Mesenchymal stem cell (in vitro differentiated cells and primary cell): ENCODE measurements around the gene ZHX3.

ENCODE experiments used
- DNase-seq: peaks from one replicate; pipeline ENCODE4 v3.0.0-alpha.2; 2013
- H2AFZ ChIP-seq: one replicate; pipeline ENCODE4 v1.6.1; 2013; ENCODE audit warnings: low read depth, mild to moderate bottlenecking, control low read depth, inconsistent platforms, low read length, moderate library complexity
- H2AK5ac ChIP-seq: 2 replicates; pipeline ENCODE4 v1.6.1; 2013; ENCODE audit warnings: low read length, moderate library complexity, mild to moderate bottlenecking, inconsistent platforms; ENCODE audit not compliant: severe bottlenecking
- H2BK120ac ChIP-seq: one replicate; pipeline ENCODE4 v1.6.1; 2013; ENCODE audit warnings: low read depth, mild to moderate bottlenecking, inconsistent platforms, low read length, moderate library complexity
- H2BK12ac ChIP-seq, 2 experiments: one replicate each; pipeline ENCODE4 v1.6.1; 2013; ENCODE audit warnings: inconsistent platforms in 2 of 2, low read length in 2 of 2, mild to moderate bottlenecking in 2 of 2, moderate library complexity in 2 of 2, control low read depth in 1 of 2
- H2BK15ac ChIP-seq: one replicate; pipeline ENCODE4 v1.6.1; 2013; ENCODE audit warnings: mild to moderate bottlenecking, low read depth, inconsistent platforms; ENCODE audit not compliant: poor library complexity, severe bottlenecking
- H2BK5ac ChIP-seq: 2 replicates; pipeline ENCODE4 v1.6.1; 2013; ENCODE audit warnings: low read depth, mild to moderate bottlenecking, low read length, control low read depth, inconsistent platforms; ENCODE audit not compliant: poor library complexity, severe bottlenecking
- H3K14ac ChIP-seq, 2 experiments: one replicate each; pipeline ENCODE4 v1.6.1; 2013; ENCODE audit warnings: inconsistent platforms in 2 of 2, low read length in 2 of 2, control low read depth in 1 of 2, mild to moderate bottlenecking in 1 of 2, moderate library complexity in 1 of 2
- H3K18ac ChIP-seq, 2 experiments: one replicate each; pipeline ENCODE4 v1.6.1; 2013; ENCODE audit warnings: inconsistent platforms in 2 of 2, low read length in 2 of 2, control low read depth in 1 of 2, low read depth in 1 of 2, mild to moderate bottlenecking in 1 of 2
- H3K23ac ChIP-seq, 2 experiments: one replicate each; pipeline ENCODE4 v1.6.1; 2013; ENCODE audit warnings: inconsistent platforms in 2 of 2, low read length in 2 of 2, mild to moderate bottlenecking in 2 of 2, moderate library complexity in 2 of 2, control low read depth in 1 of 2
- H3K27ac ChIP-seq: 2 replicates; pipeline ENCODE4 v1.5.1; 2013; ENCODE audit warnings: mild to moderate bottlenecking, moderate library complexity, low read length, control low read depth, inconsistent platforms; ENCODE audit not compliant: poor library complexity, severe bottlenecking
- H3K27me3 ChIP-seq, 2 experiments: 2 replicates each; pipeline versions ENCODE4 v1.6.1 to v1.7.0; 2013; ENCODE audit warnings: low read length in 2 of 2, mild to moderate bottlenecking in 2 of 2, moderate library complexity in 2 of 2, control low read depth in 1 of 2, inconsistent platforms in 1 of 2; ENCODE audit not compliant: control insufficient read depth in 1 of 2, insufficient read depth in 1 of 2
- H3K36me3 ChIP-seq, 2 experiments: 2 replicates each; pipeline versions ENCODE4 v1.6.1 to v1.7.0; 2013; ENCODE audit warnings: low read length in 2 of 2, control low read depth in 1 of 2, inconsistent platforms in 1 of 2, low read depth in 1 of 2, mild to moderate bottlenecking in 1 of 2; ENCODE audit not compliant: insufficient read depth in 2 of 2, control insufficient read depth in 1 of 2
- H3K4ac ChIP-seq, 2 experiments: one replicate each; pipeline ENCODE4 v1.6.1; 2013; ENCODE audit warnings: inconsistent platforms in 2 of 2, low read length in 2 of 2, mild to moderate bottlenecking in 2 of 2, moderate library complexity in 2 of 2, control low read depth in 1 of 2, low read depth in 1 of 2
- H3K4me1 ChIP-seq: 2 replicates; pipeline ENCODE4 v1.6.1; 2013; ENCODE audit warnings: low read depth, low read length, control low read depth; ENCODE audit not compliant: control insufficient read depth, insufficient read depth
- H3K4me2 ChIP-seq: 2 replicates; pipeline ENCODE4 v1.6.1; 2013; ENCODE audit warnings: low read length, mild to moderate bottlenecking, inconsistent platforms; ENCODE audit not compliant: poor library complexity, severe bottlenecking
- H3K4me3 ChIP-seq, 2 experiments: 2 replicates each; pipeline versions ENCODE4 v1.5.1 to v1.7.0; 2013; ENCODE audit warnings: low read length in 2 of 2, mild to moderate bottlenecking in 2 of 2, control low read depth in 1 of 2, low read depth in 1 of 2; ENCODE audit not compliant: insufficient read depth in 1 of 2
- H3K79me1 ChIP-seq: replicated peaks from 2 replicates; pipeline ENCODE4 v1.6.1; 2013; ENCODE audit warnings: mild to moderate bottlenecking, control low read depth, low read length, inconsistent platforms; ENCODE audit not compliant: poor library complexity, severe bottlenecking
- H3K9ac ChIP-seq: 2 replicates; pipeline ENCODE4 v1.7.0; 2013; ENCODE audit warnings: mild to moderate bottlenecking, low read length, moderate library complexity
- H3K9me3 ChIP-seq: 2 replicates; pipeline ENCODE4 v1.7.0; 2013; ENCODE audit warnings: mild to moderate bottlenecking, low read length; ENCODE audit not compliant: control insufficient read depth
- H4K8ac ChIP-seq: one replicate; pipeline ENCODE4 v1.6.1; 2013; ENCODE audit warnings: inconsistent platforms, mild to moderate bottlenecking, low read length, moderate library complexity
- H4K91ac ChIP-seq: one replicate; pipeline ENCODE4 v1.6.1; 2013; ENCODE audit warnings: mild to moderate bottlenecking, low read length, inconsistent platforms
- WGBS: methylation state at CpG from one replicate; pipeline ENCODE4 v1.1.7; 2013; ENCODE audit warnings: mixed read lengths; 5-methylcytosine and 5-hydroxymethylcytosine counted together

Gene ZHX3

GRCh38 chr20:41138475-41139226 lies 178.9 kb downstream of the ZHX3 start:
- peak overlapping the region; percentile 81 for H3K4me2 ChIP-seq
- peak overlapping the region in 1 of 2 experiments; percentile 75 for H2BK12ac ChIP-seq
- 32% methylated on average over 12 of the region's 12 CpGs for WGBS
- peaks cover 0 to 3% of the 10 kb centered on the region in 2 experiments for H3K36me3 ChIP-seq
- no peaks in the 10 kb centered on the region for H3K79me1 ChIP-seq
- peak overlapping the region; percentile 83 for H2BK5ac ChIP-seq
- peak overlapping the region in 1 of 2 experiments; percentile 95 for H3K14ac ChIP-seq
- H4K91ac ChIP-seq = peak overlapping the region; percentile 6
- peak overlapping the region; percentile 31 for H2BK15ac ChIP-seq
- H3K9ac ChIP-seq = peak overlapping the region; percentile 90
- H3K4ac ChIP-seq = peak overlapping the region; percentile 20 to 96
- peak overlapping the region in 1 of 2 experiments; percentile 49 for H3K23ac ChIP-seq
- H3K27me3 ChIP-seq = no peaks in the 10 kb centered on the region
- peak overlapping the region; percentile 91 for H3K27ac ChIP-seq
- H2AFZ ChIP-seq = no peak overlapping the region
- no peaks in the 10 kb centered on the region for H3K9me3 ChIP-seq
- H2AK5ac ChIP-seq = peak overlapping the region; percentile 88
- peak overlapping the region; percentile 67 for H2BK120ac ChIP-seq
- peak overlapping the region; percentile 56 to 72 for H3K18ac ChIP-seq
- H3K4me3 ChIP-seq = peak overlapping the region; percentile 84 to 96
- peak overlapping the region; percentile 8 for H4K8ac ChIP-seq
- peaks cover 49% of the 10 kb centered on the region for H3K4me1 ChIP-seq
- peak; percentile 45 for DNase-seq

GRCh38 chr20:41137614-41138474 lies 179.7 kb downstream of the ZHX3 start:
- Histone ChIP-seq H2BK120ac (peak overlapping the region; percentile 90), H2AFZ (peak overlapping the region; percentile 77), H3K4me3 (peak overlapping the region; percentile 84 to 96), H4K91ac (peak overlapping the region; percentile 99), H4K8ac (peak overlapping the region; percentile 89), H3K27me3 (no peaks in the 10 kb centered on the region), H3K4me1 (peaks cover 45% of the 10 kb centered on the region), H3K18ac (peak overlapping the region; percentile 99), H2AK5ac (no peak overlapping the region), H3K9ac (peak overlapping the region; percentile 90), H2BK12ac (peak overlapping the region; percentile 35 to 64), H3K27ac (peak overlapping the region; percentile 91), H3K4me2 (peak overlapping the region; percentile 81), H3K14ac (peak overlapping the region; percentile 47 to 100), H3K9me3 (no peaks in the 10 kb centered on the region), H2BK5ac (peak overlapping the region; percentile 90), H3K79me1 (no peaks in the 10 kb centered on the region), H3K36me3 (peaks cover 0 to 3% of the 10 kb centered on the region in 2 experiments), H3K4ac (peak overlapping the region; percentile 96 to 99), H3K23ac (peak overlapping the region in 1 of 2 experiments; percentile 34), H2BK15ac (peak overlapping the region; percentile 78)
- DNase-seq = peak; percentile 83
- whole genome bisulfite sequencing = 0% methylated on average over 51 of the region's 66 CpGs

- Histone ChIP-seq H2BK15ac (peak within 1 kb of the TSS; percentile 78), H3K14ac (peak within 1 kb of the TSS; percentile 47 to 100), H3K4ac (peak within 1 kb of the TSS; percentile 97 to 99), H3K4me3 (peak within 1 kb of the TSS; percentile 84 to 96), H2AK5ac (peak within 1 kb of the TSS; percentile 88), H3K23ac (peak within 1 kb of the TSS in 1 of 2 experiments; percentile 77), H3K27me3 (no peaks in the 10 kb centered on the region), H2BK5ac (peak within 1 kb of the TSS; percentile 90), H3K9me3 (no peaks in the 10 kb centered on the region), H3K4me1 (peaks cover 38% of the 10 kb centered on the region), H3K79me1 (no peaks in the 10 kb centered on the region), H3K9ac (peak within 1 kb of the TSS; percentile 90), H4K91ac (peak within 1 kb of the TSS; percentile 99), H3K18ac (peak within 1 kb of the TSS; percentile 99), H2BK12ac (peak within 1 kb of the TSS; percentile 35 to 75), H3K27ac (peak within 1 kb of the TSS; percentile 91), H2BK120ac (peak within 1 kb of the TSS; percentile 90), H3K36me3 (peaks cover 0 to 8% of the 10 kb centered on the region in 2 experiments), H3K4me2 (peak within 1 kb of the TSS; percentile 85), H4K8ac (peak within 1 kb of the TSS; percentile 89), H2AFZ (peak within 1 kb of the TSS; percentile 77)
- WGBS = under 1% methylated on average over 55 of the region's 121 CpGs
- peak; percentile 86 for DNase-seq
Measured at GRCh38 chr20:41136680-41137613, 180.6 kb downstream of the ZHX3 start, which contains the start of gene PLCG1. Gene PLCG1 (plus strand): TSS chr20:41137543. CDS start chr20:41137642, 99 bp downstream.
